ENCODE data around the gene NECTIN3. TPM values are rescaled to one million over a fixed set of nuclear protein-coding genes. Genes with fewer than 3 reads are reported as not detected.

NECTIN3 gene
- total and polyA plus RNA-seq, 10 of the 15 experiments (the other 5 are each of a cell fraction or from before 2014, with no cell fraction given): 0.21 TPM; not detected in 9

DNA sequence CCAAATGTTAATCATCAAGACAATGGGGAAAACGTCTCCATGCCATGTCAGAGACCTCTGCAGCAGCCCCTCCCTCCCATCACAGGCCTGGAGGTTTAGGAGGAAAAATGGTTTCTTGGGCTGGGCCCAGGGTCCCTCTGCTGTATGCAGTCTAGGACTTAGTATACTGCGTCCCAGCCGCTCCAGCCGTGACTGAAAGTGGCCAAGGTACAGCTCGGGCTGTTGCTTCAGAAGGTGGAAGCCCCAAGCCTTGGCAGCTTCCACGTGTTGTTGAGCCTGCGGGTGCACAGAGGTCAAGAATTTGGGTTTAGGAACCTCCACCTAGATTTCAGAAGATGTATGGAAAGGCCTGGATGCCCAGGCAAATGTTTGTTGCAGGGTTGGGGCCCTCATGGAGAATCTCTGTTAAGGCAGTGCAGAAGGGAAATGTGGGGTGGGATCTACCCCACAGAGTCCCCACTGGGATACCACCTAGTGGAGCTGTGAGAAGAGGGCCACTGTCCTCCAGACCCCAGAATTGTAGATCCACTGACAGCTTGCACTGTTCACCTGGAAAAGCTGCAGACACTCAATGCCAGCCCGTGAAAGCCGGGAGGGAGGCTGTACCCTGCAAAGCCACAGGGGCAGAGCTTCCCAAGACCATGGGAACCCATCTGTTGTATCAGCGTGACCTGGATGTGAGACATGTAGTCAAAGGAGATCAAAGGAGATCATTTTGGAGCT, 25.0 kb downstream of the NECTIN3 start (continued):
- TF ChIP-seq ZBTB4 (CRISPR knock-in tag; IDR thresholded peaks at IDR 0.05) (no peak), ZNF384 (IDR thresholded peaks at IDR 0.05; ENCODE audit: borderline replicate concordance, low read depth, low read length) (no peak), WRNIP1 (IDR thresholded peaks at IDR 0.05; ENCODE audit: borderline replicate concordance, low read depth, low read length) (no peak), HDAC6 (IDR thresholded peaks at IDR 0.05; ENCODE audit: unreplicated experiment) (no peak), RBBP5 (conservative IDR thresholded peaks at IDR 0.05) (no peak), CHD4 (IDR thresholded peaks at IDR 0.05) (no peak)

DNA sequence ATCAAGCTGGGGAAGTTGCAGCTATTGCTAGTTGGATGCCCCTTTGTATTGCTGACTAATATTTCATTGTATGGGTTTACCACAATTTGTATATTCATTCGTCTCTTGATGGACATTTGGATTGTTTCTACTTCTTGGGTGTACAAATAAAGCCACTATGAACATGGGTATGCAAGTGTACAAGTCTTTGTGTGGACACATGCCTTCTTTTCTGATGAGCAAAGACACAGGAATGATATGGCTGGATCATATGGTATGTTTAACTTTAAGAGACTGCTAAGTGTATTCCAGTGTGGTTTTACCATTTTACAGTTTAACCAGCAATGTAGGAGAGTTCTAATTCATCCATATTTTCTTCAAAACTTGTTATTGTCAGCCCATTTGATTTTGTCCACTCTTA, 32.2 kb downstream of the NECTIN3 start:
- Histone ChIP-seq H3K9ac (ENCODE audit: control insufficient read depth, insufficient read depth, low read length) (no peak overlapping the region), H3K27ac (ENCODE audit: control insufficient read depth, insufficient read depth) (no peak overlapping the region), H3K79me2 (ENCODE audit: control insufficient read depth, insufficient read depth, low read length) (no peaks in the 10 kb centered on the region), H3K4me1 (ENCODE audit: control insufficient read depth, insufficient read depth, low read length) (no peaks in the 10 kb centered on the region), H3K4me2 (ENCODE audit: control insufficient read depth, insufficient read depth) (no peak overlapping the region), H3K4me3 (no peak overlapping the region), H3K9me3 (replicated peaks; ENCODE audit: control insufficient read depth, insufficient read depth, low read length) (no peaks in the 10 kb centered on the region), H3K27me3 (replicated peaks in 1 of 2; ENCODE audit: control insufficient read depth in 2 of 2, insufficient read depth in 2 of 2, low read length in 1 of 2) (no peaks in the 10 kb centered on the region), H3K36me3 (ENCODE audit: control insufficient read depth in 2 of 2, insufficient read depth in 2 of 2, low read length in 1 of 2) (no peaks in the 10 kb centered on the region), H4K20me1 (ENCODE audit: control insufficient read depth, insufficient read depth) (no peaks in the 10 kb centered on the region), H2AFZ (ENCODE audit: control insufficient read depth, low read depth, low read length) (no peak overlapping the region)
- no peak for DNase-seq (ENCODE audit: low read depth, low spot score)
- ChIA-PET CTCF (no interaction called here), SMC1A (ENCODE audit: uncharacterized antibody, unreplicated experiment) (interaction anchor here (0.6 kb wide), 1 partner anchor 392 kb away, joined by 3 read pairs; no protein-coding TSS in a partner anchor), RAD21 (ENCODE audit: unreplicated experiment) (no interaction called here), POLR2A (no interaction called here)
- 0% methylated on average over 1 of the region's 1 CpG for WGBS (ENCODE audit: insufficient coverage, insufficient replicate concordance, low lambda C conversion rate, missing lambda C conversion rate)
- in situ Hi-C loops (cut with MboI) (no loop called here), intact Hi-C loops (cut with micrococcal nuclease; ENCODE audit: unreplicated experiment) (no loop called here)
- no peak for FAIRE-seq
- no TSS peak for BruUV-seq (replicated peaks)
- no peak for TF ChIP-seq EP300 (IDR thresholded peaks at IDR 0.05; ENCODE audit: borderline replicate concordance in 1 of 2, control insufficient read depth in 1 of 2, low read depth in 2 of 2, low read length in 2 of 2)
- TF ChIP-seq TAF1 (IDR thresholded peaks at IDR 0.05; ENCODE audit: borderline replicate concordance, low read depth, low read length): no peak
- no peak for TF ChIP-seq KAT2A (conservative IDR thresholded peaks at IDR 0.05; ENCODE audit: control insufficient read depth, low read depth, low read length)
- TF ChIP-seq WRNIP1 (IDR thresholded peaks at IDR 0.05; ENCODE audit: borderline replicate concordance, low read depth, low read length): no peak
- ATAC-seq: no peak

All from GM12878 (cell line).